Mesothelial cell of epicardium (in vitro differentiated cells): ENCODE data around the gene TMSB10. TPM values are rescaled to one million over a fixed set of nuclear protein-coding genes. Genes with fewer than 3 reads are reported as not detected.
"Not testable (repeated sequence)": the region's sequence is repeated elsewhere in the genome, so short reads cannot be mapped to it uniquely, and the experiment has no call there.

ENCODE experiments used
- DNase-seq, 2 experiments: peaks; one replicate each; pipeline ENCODE4 v3.0.0; 2021; ENCODE audit warnings: low spot score in 2 of 2; ENCODE audit not compliant: unreplicated experiment in 2 of 2
- H3K27ac Mint-ChIP-seq: 2 replicates; pipeline ENCODE4 v1.8.0; 2021; ENCODE audit warnings: mixed read lengths
- H3K27me3 Mint-ChIP-seq: 2 replicates; pipeline ENCODE4 v1.8.0; 2021; ENCODE audit warnings: low read depth, mixed read lengths
- H3K36me3 Mint-ChIP-seq: 2 replicates; pipeline ENCODE4 v1.8.0; 2021; ENCODE audit warnings: mixed read lengths
- H3K4me1 Mint-ChIP-seq: 2 replicates; pipeline ENCODE4 v1.8.0; 2021; ENCODE audit warnings: mixed read lengths
- H3K4me3 Mint-ChIP-seq: 2 replicates; pipeline ENCODE4 v1.8.0; 2021; ENCODE audit warnings: mild to moderate bottlenecking, moderate library complexity, mixed read lengths
- H3K9me3 Mint-ChIP-seq: 2 replicates; pipeline ENCODE4 v1.8.0; 2021; ENCODE audit warnings: mixed read lengths
- total RNA-seq: library from RNA; stranded (reverse); gene quantifications from 3 replicates; pipeline ENCODE4 v1.2.1, GENCODE V29; 2021
- TF ChIP-seq, protein P1 (sequence below): fragments of 200-600 bp; sonication (generic); IDR thresholded peaks from one replicate; pipeline ENCODE4 v1.5.0; 2021; ENCODE audit warnings: antibody characterized with exemption; ENCODE audit not compliant: unreplicated experiment

Gene TMSB10
- total RNA-seq, 1 donor from 2014 or later, result 1,289 TPM

DNA sequence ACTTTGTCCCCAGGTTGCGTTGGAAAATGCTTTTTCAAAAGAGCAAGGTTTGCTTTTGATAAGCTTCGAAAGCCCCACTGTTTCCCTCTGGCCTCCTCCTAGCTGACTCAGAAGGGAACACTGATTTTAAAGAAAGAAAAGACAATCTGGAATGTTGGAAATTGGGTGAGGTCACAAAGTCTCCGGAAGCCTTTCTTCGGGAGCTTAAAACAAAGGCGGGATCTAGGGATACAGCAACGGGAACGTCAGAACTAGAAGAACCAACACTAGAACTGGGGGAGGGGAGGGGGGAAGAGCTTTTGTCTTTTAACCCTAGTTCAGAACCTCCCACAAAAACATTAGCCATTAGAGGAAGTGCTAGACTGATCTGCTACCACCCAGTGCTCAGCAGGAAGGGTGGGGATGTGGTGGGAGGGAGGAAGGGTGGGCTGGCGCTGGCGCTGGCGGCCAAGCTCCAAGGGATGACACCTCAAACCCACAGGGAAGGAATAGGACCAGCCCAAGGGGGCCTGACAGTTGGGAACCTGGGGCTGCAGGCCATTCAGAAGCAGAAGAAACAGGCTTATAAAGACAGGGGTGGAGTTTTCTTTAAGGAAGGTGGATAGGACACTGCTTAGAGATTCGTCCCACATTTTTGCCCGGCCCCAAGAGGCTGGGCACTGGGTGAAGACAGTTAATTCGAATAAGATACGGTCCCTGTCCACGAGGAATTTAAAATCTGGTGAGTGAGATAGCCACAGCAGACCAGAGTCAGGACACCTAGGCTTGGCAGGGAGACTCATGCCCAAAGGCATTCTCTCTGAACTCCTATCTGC, 1.7 kb downstream of the TMSB10 start:
- Mint-ChIP-seq H3K4me1 (peaks cover 19% of the 10 kb centered on the region), H3K9me3 (peaks cover 13% of the 10 kb centered on the region), H3K27ac (peak overlapping the region; percentile 94), H3K4me3 (peak overlapping the region; percentile 96), H3K36me3 (peaks cover 23% of the 10 kb centered on the region), H3K27me3 (peaks cover 8% of the 10 kb centered on the region)
- TF ChIP-seq, protein P1, sequence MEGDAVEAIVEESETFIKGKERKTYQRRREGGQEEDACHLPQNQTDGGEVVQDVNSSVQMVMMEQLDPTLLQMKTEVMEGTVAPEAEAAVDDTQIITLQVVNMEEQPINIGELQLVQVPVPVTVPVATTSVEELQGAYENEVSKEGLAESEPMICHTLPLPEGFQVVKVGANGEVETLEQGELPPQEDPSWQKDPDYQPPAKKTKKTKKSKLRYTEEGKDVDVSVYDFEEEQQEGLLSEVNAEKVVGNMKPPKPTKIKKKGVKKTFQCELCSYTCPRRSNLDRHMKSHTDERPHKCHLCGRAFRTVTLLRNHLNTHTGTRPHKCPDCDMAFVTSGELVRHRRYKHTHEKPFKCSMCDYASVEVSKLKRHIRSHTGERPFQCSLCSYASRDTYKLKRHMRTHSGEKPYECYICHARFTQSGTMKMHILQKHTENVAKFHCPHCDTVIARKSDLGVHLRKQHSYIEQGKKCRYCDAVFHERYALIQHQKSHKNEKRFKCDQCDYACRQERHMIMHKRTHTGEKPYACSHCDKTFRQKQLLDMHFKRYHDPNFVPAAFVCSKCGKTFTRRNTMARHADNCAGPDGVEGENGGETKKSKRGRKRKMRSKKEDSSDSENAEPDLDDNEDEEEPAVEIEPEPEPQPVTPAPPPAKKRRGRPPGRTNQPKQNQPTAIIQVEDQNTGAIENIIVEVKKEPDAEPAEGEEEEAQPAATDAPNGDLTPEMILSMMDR, result no peak
- no peak for DNase-seq

DNA sequence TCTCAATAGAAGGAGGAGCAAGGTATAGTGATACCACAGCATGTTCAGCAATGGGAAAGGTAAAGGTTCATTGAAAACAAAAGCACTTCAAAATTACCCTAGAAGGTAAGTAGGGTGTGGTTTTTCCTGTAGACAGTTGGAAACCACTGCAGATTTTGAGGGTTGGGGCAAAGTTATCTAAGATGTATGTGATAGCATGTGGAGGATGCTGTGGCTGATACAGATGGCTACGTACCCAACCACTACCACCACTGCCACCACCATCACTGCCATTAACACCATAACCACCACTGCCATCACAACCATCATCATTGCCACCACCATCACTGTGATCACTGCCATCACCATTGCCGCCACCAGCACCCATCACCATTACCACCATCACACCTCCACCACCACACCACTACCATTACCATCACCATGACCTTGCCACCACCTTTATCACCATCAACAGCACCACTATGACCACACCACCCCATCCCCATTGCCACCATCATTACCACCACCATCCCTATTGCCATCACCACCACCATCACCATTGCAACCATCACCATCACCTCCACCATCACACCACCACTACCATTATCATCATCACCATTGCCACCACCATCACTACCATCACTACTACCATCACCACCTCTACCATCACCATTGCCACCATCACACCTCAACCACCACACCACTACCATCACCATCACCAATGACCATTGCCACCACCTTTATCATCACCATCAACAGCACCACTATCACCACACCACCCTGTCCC, 3.7 kb downstream of the TMSB10 start:
- TF ChIP-seq, protein P1, result no peak
- H3K4me1 Mint-ChIP-seq, result peaks cover 19% of the 10 kb centered on the region
- peaks cover 13% of the 10 kb centered on the region for H3K9me3 Mint-ChIP-seq
- no peak overlapping the region for H3K4me3 Mint-ChIP-seq
- H3K27ac Mint-ChIP-seq, result no peak overlapping the region
- H3K27me3 Mint-ChIP-seq, result peaks cover 2% of the 10 kb centered on the region
- no peak for DNase-seq
- H3K36me3 Mint-ChIP-seq, result peaks cover 25% of the 10 kb centered on the region

DNA sequence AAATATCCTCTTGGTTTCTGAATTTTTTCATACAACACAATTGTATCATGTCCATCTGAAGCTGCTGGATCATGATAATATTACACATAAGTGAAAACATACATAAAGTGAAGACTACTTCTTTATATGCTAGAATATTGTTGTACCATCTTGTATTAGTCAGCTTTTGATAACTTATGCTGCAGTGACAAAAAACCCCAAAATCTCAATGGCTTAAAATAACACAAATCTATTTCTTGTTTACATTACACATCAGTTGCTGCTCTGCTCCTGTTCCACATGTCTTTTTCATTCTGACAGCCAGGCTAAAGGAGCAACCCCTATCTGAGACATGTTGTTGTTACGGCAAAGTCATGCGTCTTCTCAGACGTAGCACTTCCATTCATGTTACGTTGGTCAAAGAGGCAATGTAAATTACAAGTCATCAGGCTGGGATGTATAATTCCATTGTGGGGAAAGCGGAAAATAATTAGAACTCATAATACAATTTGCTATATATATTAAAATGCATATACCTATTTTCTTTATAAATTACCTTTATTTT, 5.8 kb downstream of the TMSB10 start:
- peaks cover 25% of the 10 kb centered on the region for H3K36me3 Mint-ChIP-seq
- TF ChIP-seq, protein P1, result no peak
- no peak overlapping the region for H3K4me3 Mint-ChIP-seq
- no peaks in the 10 kb centered on the region for H3K27me3 Mint-ChIP-seq
- no peak overlapping the region for H3K27ac Mint-ChIP-seq
- no peak for DNase-seq
- H3K4me1 Mint-ChIP-seq, result peaks cover 14% of the 10 kb centered on the region
- H3K9me3 Mint-ChIP-seq, result peaks cover 13% of the 10 kb centered on the region

DNA sequence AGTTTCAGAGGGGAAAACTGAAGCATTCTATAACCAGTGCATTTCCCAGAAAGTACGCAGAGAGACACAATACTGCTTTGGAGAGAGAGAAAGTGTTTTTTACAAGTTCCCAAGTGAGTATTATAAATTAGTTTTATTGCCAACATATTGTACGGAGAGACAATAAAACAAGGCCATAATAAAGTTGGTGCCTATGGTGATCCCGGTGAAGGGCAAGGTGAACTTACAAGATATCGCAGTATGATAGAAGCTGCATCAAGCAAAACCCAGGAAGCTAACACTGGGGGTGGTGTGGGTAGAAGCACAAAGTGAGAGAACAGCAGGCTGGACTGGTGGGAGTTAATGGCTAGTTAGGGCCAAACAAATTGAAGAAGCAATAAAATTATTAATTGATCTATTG, 7.5 kb downstream of the TMSB10 start:
- Mint-ChIP-seq H3K9me3 (peaks cover 13% of the 10 kb centered on the region), H3K36me3 (peaks cover 22% of the 10 kb centered on the region), H3K27ac (no peak overlapping the region), H3K4me3 (no peak overlapping the region), H3K4me1 (peaks cover 4% of the 10 kb centered on the region), H3K27me3 (no peaks in the 10 kb centered on the region)
- no peak for DNase-seq
- TF ChIP-seq, protein P1, result no peak

DNA sequence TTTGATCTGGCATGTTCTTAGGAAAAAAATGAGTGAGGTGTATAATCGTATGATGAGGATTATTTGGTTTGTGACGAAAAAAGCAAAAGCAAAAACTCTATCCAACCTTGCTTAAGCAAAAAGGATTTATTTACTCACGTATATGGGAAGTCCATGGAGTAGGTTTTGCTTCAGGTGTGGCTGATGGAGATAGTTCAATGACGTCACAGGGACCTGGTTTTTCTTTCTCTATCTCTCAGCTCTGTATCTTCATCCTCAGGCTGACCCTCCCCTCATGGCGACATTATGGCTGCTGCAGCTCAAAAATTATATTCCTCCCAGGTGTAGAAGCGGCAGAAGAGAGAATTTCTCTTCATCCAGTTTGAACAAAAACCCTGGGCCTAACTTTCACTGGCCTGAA, 8.9 kb downstream of the TMSB10 start:
- no peak for DNase-seq
- Mint-ChIP-seq H3K27ac (no peak overlapping the region), H3K4me1 (no peaks in the 10 kb centered on the region)

DNA sequence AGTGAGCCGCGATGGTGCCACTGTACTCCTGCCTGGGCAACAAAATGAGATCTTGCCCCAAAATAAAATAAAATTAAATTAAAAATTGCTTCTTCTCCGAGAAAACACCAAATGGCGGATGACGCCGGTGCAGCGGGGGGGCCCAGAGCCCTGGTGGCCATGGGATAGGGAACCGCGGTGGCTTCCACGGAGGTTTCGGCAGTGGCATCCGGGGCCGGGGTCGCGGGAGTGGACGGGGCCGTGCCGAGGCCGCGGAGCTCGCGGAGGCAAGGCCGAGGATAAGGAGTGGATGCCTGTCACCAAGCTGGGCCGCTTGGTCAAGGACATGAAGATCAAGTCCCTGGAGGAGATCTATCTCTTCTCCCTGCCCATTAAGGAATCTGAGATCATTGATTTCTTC, 10.2 kb downstream of the TMSB10 start:
- DNase-seq, H3K27ac Mint-ChIP-seq, H3K36me3 Mint-ChIP-seq, H3K4me3 Mint-ChIP-seq, H3K9me3 Mint-ChIP-seq, H3K27me3 Mint-ChIP-seq: not testable (repeated sequence)
- H3K4me1 Mint-ChIP-seq, result peaks cover 12% of the 10 kb centered on the region

More for the DNA sequence above, 8.9 kb downstream of the TMSB10 start:
- Mint-ChIP-seq H3K27me3 (no peaks in the 10 kb centered on the region), H3K4me3 (no peak overlapping the region), H3K36me3 (peaks cover 11% of the 10 kb centered on the region), H3K9me3 (peaks cover 10% of the 10 kb centered on the region)
- TF ChIP-seq, protein P1, result no peak

DNA sequence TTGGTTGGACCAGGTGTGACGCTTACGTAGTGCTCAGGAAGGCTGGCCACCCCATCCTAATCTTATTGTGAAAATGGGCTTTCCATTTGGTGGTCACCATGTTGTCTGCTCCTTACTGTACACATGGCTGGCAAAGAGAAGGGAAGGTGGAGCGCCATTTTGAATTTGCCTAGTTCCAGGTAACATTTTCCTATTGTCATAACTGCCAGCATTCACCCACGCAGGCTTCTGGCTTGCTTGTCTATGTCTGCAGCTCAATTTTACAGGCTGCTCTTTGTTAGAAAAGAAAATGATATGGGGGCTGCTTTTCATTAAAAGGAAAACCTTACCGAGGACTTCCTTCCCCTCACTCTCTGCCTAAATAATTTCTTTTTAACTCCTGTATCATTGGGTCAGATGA, 12.4 kb downstream of the TMSB10 start:
- H3K4me3 Mint-ChIP-seq, H3K9me3 Mint-ChIP-seq, DNase-seq, H3K27ac Mint-ChIP-seq, H3K36me3 Mint-ChIP-seq, H3K27me3 Mint-ChIP-seq: not testable (repeated sequence)
- H3K4me1 Mint-ChIP-seq, result peaks cover 12% of the 10 kb centered on the region
